NCI-H2227 treated with DMSO at 0.1 percent for 48 hours (cell line): ENCODE data around the gene CHST3.
"Not testable (repeated sequence)": the region's sequence is repeated elsewhere in the genome, so short reads cannot be mapped to it uniquely, and the experiment has no call there.

Experiments used
- DNase-seq: peaks from one replicate; lab custom pipeline; 2025; lab: John Stamatoyannopoulos, UW

Gene CHST3

GRCh38 chr10:72032409-72033162 is 68.4 kb downstream of the CHST3 start:
- DNase-seq = not testable (repeated sequence)

GRCh38 chr10:72034040-72034499 is 69.9 kb downstream of the CHST3 start:
- DNase-seq = no peak

DNA sequence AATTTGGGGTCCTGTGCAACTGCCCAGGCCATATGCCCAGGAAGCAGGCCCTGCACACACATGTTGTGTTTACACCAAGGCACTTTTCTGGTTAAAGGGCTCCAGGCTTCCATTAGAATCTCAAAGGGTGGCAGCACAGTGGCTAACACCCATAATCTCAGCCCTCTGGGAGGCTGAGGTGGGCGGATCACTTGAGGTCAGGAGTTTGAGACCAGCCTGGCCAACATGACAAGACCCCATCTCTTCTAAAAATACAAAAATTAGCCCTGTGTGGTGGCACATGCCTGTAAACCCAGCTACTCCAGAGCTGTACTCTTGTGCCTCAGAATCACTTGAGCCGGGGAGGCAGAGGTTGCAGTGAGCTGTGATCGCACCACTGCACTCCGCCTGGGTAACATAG is 70.6 kb downstream of the CHST3 start:
- DNase-seq = no peak

DNA sequence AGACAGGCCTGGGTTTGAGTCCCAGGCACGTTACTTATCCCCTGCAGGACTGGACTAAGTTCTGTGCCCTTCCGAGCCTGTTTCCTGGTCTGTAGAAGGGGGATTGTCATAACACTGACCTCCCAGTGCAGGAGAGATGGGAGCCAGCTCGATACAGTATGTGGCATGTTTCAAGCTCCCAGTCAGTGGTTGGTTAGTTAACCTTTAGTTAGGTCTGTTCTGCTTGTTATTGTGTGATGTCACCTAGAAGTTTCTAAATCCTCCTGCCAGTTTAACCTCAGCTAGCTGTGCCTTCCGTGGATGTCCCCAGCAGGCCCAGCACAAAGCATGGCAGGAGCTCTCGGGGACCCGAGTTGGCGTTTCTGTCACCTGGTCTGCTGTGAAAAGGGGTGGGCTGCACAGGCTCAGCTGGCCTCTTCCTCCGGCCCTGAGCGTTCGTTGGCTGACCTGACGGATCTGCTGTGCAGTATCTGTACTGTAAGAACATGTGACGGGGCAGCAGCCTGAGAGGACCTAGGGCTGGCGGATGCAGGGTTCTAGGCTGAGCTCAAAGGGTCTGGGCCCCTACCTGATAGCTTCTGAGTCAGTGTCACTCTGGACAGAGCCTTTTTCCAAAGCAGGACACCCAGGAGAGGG is 71.2 kb downstream of the CHST3 start:
- no peak for DNase-seq

DNA sequence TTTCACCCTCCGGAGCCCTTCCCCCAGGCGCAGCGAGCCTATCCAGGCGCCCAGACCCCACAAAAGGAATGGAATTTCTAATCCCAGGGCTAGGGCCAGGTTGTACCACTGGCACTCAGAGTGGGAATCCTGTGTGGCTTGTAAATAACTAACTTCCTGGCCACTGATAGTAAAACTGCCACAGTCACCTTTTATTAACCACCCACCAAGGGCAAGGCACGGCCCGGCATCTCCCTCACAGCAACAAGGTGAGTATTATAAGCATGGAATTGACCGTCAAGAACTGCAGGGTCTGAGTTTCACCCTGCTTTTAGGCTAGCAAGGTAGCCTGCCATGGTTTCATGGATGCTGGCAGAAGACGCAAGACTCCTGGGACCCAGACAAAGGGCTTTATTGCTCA is 73.1 kb downstream of the CHST3 start:
- no peak for DNase-seq

- no peak for DNase-seq
These were observed 73.6 kb downstream of the CHST3 start for GRCh38 chr10:72037811-72038210.

DNA sequence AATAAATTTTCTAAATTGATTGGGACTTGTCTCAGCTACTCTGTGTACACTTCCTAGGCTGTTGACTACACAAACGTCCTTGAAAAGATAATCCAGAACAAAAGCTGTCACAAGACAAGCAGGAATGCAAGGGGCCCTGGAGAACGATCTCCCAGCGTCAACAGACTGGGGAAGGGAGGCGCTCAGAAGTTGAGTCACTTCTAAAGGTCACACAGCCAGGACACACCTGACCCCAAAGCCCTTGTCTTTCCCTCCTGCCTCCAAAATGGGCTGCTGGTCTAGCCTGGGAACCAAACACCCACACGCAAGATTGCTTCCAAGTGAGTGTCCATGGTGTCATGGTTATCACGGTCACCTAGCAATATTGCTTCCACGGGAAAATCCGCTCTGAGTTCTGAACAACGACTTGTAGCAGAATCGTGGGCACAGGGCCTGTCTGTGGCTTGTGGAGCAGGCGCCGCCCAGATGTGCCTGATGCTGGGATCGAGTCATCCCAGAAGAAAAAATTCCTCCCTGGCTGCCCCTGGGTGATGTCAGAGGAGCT is 74.3 kb downstream of the CHST3 start:
- no peak for DNase-seq

DNA sequence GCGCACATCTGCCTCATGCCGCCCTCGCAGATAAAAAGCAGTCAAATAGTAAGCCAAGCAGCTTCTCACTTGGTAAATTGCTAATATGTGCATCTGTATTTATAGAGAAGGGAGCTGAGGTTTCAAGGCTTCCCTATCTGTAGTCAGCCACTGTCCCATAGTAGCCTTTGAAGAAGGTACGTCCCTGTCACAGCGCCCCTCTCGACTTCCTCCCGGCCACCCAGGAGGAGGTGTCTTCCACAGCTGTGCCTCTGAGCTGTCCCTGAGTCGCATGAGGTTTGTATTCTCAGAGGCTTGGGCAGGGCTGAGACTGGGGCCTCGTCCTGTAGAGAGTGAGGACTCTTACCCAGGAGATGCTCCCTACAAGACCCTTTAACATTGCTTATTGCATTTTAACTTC is 75.2 kb downstream of the CHST3 start:
- no peak for DNase-seq

DNA sequence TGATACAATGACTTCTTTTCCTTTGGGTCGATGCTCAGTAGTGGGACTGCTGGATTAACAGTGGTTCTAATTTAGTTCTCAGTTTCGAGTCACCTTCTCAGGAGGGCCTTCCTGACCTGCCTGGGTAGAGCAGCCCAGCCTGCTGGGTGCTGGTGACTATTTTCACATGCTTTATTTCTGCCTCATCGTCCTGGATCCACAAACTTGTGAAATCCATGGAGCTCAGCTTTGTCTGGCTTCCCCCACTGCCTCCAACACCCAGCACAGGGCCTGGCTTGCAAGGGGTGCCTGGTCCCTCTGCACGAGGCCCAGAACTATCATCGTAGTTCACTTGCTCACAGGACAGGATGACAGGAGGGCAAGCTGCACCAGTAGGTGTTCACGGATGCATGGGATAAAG is 77.3 kb downstream of the CHST3 start:
- DNase-seq = no peak

- no peak for DNase-seq
These were observed 79.0 kb downstream of the CHST3 start for GRCh38 chr10:72043016-72043834.

- no peak for DNase-seq
These were observed 80.3 kb downstream of the CHST3 start for GRCh38 chr10:72044417-72045041.

- DNase-seq = no peak
These were observed 81.4 kb downstream of the CHST3 start for GRCh38 chr10:72045586-72045985.

DNA sequence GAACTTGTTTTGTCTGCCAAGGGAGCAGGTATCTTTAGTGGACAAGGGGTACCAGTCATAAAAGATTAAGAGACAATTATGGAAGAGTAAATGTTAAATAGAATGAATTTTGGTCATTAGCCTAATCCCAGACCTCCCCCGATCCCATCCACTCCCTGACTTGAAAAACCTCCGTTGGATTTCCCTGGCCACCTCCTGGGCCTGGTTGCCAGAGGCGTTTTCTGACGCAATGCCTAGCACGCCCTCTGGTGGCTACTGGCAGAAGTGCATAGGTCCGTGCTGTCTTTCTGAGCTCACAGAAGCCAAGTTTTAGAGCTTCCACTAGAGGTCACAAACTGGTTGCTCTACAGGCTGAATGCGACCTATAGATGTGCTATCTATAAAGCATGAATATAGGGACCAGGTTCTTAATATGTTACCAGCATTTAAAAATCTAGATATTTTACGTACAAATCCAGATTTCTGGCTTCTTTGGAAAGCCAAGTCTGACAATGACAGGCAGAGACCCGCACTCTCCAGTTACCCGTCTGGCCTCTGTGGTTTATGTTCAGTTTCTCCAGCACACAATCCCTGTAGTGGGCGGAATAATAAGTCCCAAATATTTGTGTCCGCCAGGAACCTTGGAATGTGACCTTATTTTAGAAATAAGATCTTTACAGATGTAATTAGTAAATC is 84.4 kb downstream of the CHST3 start:
- peak; percentile 76 for DNase-seq

DNA sequence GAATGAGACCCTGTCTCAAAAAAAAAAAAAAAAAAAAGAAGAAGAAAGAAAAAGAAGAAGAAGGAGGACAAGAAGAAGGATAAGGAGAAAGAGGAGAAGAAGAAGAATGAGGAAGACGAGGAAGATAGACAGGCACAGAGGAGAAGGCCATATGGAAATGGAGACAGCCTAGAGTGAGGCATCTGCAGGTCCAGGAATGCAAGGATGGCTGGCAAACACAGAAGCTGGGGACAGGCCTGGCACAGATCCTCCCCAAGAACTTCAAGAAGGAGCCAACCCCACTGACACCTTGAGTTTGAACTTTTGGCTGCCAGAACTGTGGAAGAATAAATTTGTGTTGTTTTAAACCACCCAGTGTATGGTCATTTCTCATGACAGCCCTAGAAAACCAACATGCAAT is 85.3 kb downstream of the CHST3 start:
- DNase-seq = no peak

DNA sequence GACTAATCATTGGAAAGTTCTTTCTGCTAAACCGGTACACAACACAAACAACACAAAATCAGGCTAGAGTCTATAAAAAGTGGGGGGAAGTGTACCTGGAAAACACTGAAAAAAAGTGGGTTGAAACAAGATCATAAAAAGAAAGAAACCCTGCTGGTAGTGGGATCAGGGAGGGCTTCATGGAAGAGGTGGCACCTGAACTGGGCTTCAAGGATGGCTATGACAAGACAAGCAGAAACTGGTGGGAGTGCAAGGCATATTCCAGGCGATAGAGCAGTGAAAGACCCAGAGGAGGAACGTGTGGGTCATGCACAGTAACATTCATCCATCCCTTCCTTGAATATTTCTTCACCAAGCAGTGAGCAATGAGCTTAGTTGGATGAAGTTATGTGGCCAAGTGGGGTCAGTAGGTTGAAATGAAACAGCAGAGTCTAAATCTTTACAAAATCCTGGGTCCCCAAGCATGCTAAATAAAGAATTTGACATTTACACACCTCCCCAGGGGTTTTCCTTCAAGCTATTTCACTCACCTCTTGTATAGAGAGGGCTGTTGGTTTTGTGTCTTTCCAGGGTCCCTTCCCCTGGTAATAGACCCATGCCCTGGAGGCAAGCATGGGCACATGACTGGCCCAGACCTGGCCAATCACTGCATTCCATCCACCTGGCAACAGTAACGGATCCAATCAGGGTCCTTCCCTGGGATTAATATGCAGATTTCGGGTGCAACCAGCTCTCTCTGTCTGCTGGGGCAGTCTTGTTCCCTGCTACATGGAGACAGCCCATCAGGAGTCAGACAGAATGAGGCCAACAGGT is 86.0 kb downstream of the CHST3 start:
- no peak for DNase-seq

GRCh38 chr10:72050873-72051272 is 86.7 kb downstream of the CHST3 start:
- no peak for DNase-seq

GRCh38 chr10:72053690-72054089 is 89.5 kb downstream of the CHST3 start:
- DNase-seq = no peak

- no peak for DNase-seq
These were observed 91.9 kb downstream of the CHST3 start for GRCh38 chr10:72056113-72056512.

DNA sequence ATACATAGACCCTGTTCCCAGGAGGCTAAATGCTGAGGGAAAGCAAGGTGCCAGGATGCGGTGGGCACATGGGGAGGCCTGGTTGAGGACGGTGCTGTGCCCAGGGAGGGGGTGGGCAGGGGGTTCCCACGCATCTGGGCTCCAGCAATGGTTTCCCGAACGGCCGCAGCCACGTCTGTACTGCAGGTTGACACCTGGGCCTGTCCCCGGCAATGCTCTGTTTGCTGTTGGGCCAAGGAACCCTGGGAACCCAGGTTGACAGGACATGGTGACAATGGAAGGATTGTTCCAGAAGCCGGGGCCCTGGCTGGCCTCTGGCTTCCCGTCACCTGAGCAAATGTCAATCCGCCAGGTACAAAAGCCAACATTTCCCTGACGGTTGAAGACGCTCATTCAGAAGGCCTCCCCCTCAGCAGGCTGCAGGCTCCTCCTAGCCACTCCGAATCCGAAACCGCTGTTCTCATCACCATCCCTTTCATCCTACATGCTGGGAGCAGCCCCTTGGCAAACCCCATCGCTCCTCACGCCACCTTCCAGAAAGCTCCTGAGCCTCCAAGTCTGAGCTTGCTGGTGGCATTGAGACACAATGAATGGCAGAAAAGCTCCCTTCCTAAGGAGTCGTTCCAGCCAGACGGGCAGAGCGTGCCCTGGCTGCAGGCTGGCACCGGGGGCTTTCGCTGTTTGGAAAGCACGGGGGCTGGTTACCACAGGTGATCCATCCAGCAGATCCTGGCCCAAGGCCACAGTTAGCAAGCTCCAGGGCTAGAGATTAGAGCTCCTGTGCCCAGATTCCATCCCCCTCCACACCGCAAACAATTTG is 92.9 kb downstream of the CHST3 start:
- no peak for DNase-seq
